HepG2 (cell line): Measurements from ENCODE around the gene TRABD. TPM values are rescaled to one million over a fixed set of nuclear protein-coding genes. Genes with fewer than 3 reads are reported as not detected.
A peak's percentile ranks its signal among the peaks of the same experiment; 100 is the strongest.

Experiments
- CBX1 ChIP-seq: IDR thresholded peaks from one replicate; pipeline ENCODE4 v1.6.1; 2016; ENCODE audit warnings: antibody characterized with exemption, low read depth
- CENPX ChIP-seq: sonication (generic); formaldehyde crosslinking; IDR thresholded peaks from 2 replicates; pipeline ENCODE4 v1.9.0; 2021; ENCODE audit warnings: mild to moderate bottlenecking, missing genetic modification reagents, moderate library complexity
- DBP ChIP-seq: sonication (generic); formaldehyde crosslinking; IDR thresholded peaks from 2 replicates; pipeline ENCODE4 v1.4.0; 2020; ENCODE audit warnings: missing genetic modification reagents; ENCODE audit errors: not compliant biosample characterization
- HNF4G ChIP-seq, 2 experiments: sonication (generic) in 1 of 2; formaldehyde crosslinking in 1 of 2; IDR thresholded peaks; 2 replicates each; pipeline versions ENCODE4 v1.4.0 to v1.6.1; 2011 to 2020; ENCODE audit warnings: borderline replicate concordance in 2 of 2, low read depth in 2 of 2, mild to moderate bottlenecking in 2 of 2, low read length in 1 of 2, missing genetic modification reagents in 1 of 2, moderate library complexity in 1 of 2
- JARID2 ChIP-seq: sonication (generic); formaldehyde crosslinking; IDR thresholded peaks from 2 replicates; pipeline ENCODE4 v1.8.1; 2023; ENCODE audit warnings: missing genetic modification reagents, inconsistent platforms; ENCODE audit not compliant: insufficient replicate concordance
- MYNN ChIP-seq: sonication (generic); formaldehyde crosslinking; IDR thresholded peaks from 2 replicates; pipeline ENCODE4 v1.4.0; 2020; ENCODE audit warnings: mild to moderate bottlenecking, low read depth, missing genetic modification reagents
- STAT6 ChIP-seq: sonication (generic); formaldehyde crosslinking; IDR thresholded peaks from 2 replicates; pipeline ENCODE4 v1.4.0; 2020; ENCODE audit warnings: missing genetic modification reagents, mild to moderate bottlenecking, borderline replicate concordance
- TAF1 ChIP-seq: sonication (generic); formaldehyde crosslinking; IDR thresholded peaks from 2 replicates; pipeline ENCODE4 v1.4.0; 2020; ENCODE audit warnings: missing genetic modification reagents
- ZBTB49 ChIP-seq: sonication (generic); formaldehyde crosslinking; IDR thresholded peaks from 2 replicates; pipeline ENCODE4 v1.4.0; 2020; ENCODE audit warnings: missing genetic modification reagents, borderline replicate concordance
- ZHX2 ChIP-seq, 2 experiments: sonication (generic) in 1 of 2; formaldehyde crosslinking in 1 of 2; IDR thresholded peaks; 2 replicates each; pipeline versions ENCODE4 v1.6.1 to v1.9.0; 2014 to 2022; ENCODE audit warnings: antibody characterized with exemption in 1 of 2, borderline replicate concordance in 1 of 2, inconsistent platforms in 1 of 2, low read depth in 1 of 2, missing genetic modification reagents in 1 of 2
- ZNF232 ChIP-seq: sonication (generic); formaldehyde crosslinking; IDR thresholded peaks from 2 replicates; pipeline ENCODE4 v1.4.0; 2020; ENCODE audit warnings: missing genetic modification reagents, borderline replicate concordance
- polyA plus RNA-seq, 8 experiments: library from polyadenylated mRNA; depleted of rRNA in 3 of 8; stranded (reverse) in 7 of 8; unstranded in 1 of 8; fragments of >200 nt; fragmentation: Illumina TruSeq in 4 of 8; extraction: Trizol in 4 of 8; gene quantifications; 2 replicates each; pipeline versions ENCODE4 v1.2.1 to v1.2.3, GENCODE V29; 2011 to 2016; ENCODE audit warnings: low read depth in 4 of 8, missing spikeins in 1 of 8, mixed read lengths in 1 of 8; ENCODE audit not compliant: insufficient read depth in 1 of 8
- total RNA-seq, 5 experiments: library from RNA; depleted of rRNA; stranded (reverse); fragments of >200 nt; fragmentation: Illumina TruSeq; extraction: Trizol; gene quantifications; 2 replicates each; pipeline ENCODE4 v1.2.3, GENCODE V29; 2016; ENCODE audit warnings: low read depth in 1 of 5
- TF ChIP-seq, protein P1 (sequence below): IDR thresholded peaks from 2 replicates; pipeline ENCODE4 v1.6.1; 2016; ENCODE audit warnings: mild to moderate bottlenecking, missing biosample characterization, missing genetic modification reagents

TRABD gene
- total and polyA plus RNA-seq, 2 of the 13 experiments (the other 11 are each of a cell fraction or from before 2014, with no cell fraction given) = 21.5 to 28.9 TPM

- peak; percentile 56; the same call in 1 of the 2 replicates for TF ChIP-seq STAT6 (CRISPR knock-in tag)
- peak; percentile 93 for TF ChIP-seq CBX1
- TF ChIP-seq CENPX = no peak
- TF ChIP-seq DBP (CRISPR knock-in tag) = peak; percentile 64
- TF ChIP-seq MYNN = no peak
- TF ChIP-seq ZHX2 (IDR thresholded peaks at IDR 0.05; ENCODE audit: low read depth) = peak; percentile 98
- no peak for TF ChIP-seq ZHX2 (CRISPR knock-in tag; IDR thresholded peaks at IDR 0.05; ENCODE audit: borderline replicate concordance)
- TF ChIP-seq TAF1 (CRISPR knock-in tag) = peak; percentile 64
- no peak for TF ChIP-seq HNF4G (IDR thresholded peaks at IDR 0.05; ENCODE audit: borderline replicate concordance, low read depth, low read length)
- TF ChIP-seq HNF4G (CRISPR knock-in tag; IDR thresholded peaks at IDR 0.05; ENCODE audit: borderline replicate concordance, low read depth) = peak; percentile 71
- peak; percentile 9 for TF ChIP-seq JARID2 (CRISPR knock-in tag)
- TF ChIP-seq, protein P1, sequence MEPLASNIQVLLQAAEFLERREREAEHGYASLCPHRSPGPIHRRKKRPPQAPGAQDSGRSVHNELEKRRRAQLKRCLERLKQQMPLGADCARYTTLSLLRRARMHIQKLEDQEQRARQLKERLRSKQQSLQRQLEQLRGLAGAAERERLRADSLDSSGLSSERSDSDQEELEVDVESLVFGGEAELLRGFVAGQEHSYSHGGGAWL (CRISPR knock-in tag) = 0 out of 2 replicates have a peak, but pooled peaks have one; percentile 37
- TF ChIP-seq ZBTB49 (CRISPR knock-in tag) = no peak
- peak; percentile 76; the same call in 1 of the 2 replicates for TF ChIP-seq ZNF232
Observed at GRCh38 chr22:50244420-50245213, 58.9 kb downstream of the TRABD start, which contains the start of gene TUBGCP6 (continued).
